Activated CD8-positive, alpha-beta memory T cell treated with anti-CD3 and anti-CD28 coated beads, Interleukin-2, amount 10 ng/mL, durations not matched to agents 7 days and 5 days (primary cell): ENCODE data around the gene FRMD3. TPM values are rescaled to one million over a fixed set of nuclear protein-coding genes. Genes with fewer than 3 reads are reported as not detected.
"Not testable (repeated sequence)": the region's sequence is repeated elsewhere in the genome, so short reads cannot be mapped to it uniquely, and the experiment has no call there.

Experiments used
- ATAC-seq: fragments of 150-1000 bp; cut with Tn5 transposase; one replicate; pipeline ENCODE4 v1.10.0; 2021; ENCODE audit warnings: moderate library complexity
- CTCF ChIA-PET: fragments of 350-600 bp; sonication (Branson Sonifier 250); formaldehyde crosslinking; loops from one replicate; lab custom pipeline; 2021; ENCODE audit warnings: antibody characterized with exemption; lab: Charles Lee
- DNase-seq: peaks from one replicate; pipeline ENCODE4 v3.0.0-alpha.2; 2020
- H3K27ac Mint-ChIP-seq: one replicate; pipeline ENCODE4 v1.8.0; 2021; ENCODE audit warnings: mild to moderate bottlenecking, mixed read lengths
- H3K27me3 Mint-ChIP-seq: one replicate; pipeline ENCODE4 v1.8.0; 2021; ENCODE audit warnings: mixed read lengths
- H3K36me3 Mint-ChIP-seq: one replicate; pipeline ENCODE4 v1.8.0; 2021; ENCODE audit warnings: mild to moderate bottlenecking, mixed read lengths
- H3K4me1 Mint-ChIP-seq: one replicate; pipeline ENCODE4 v1.8.0; 2021; ENCODE audit warnings: mixed read lengths
- H3K4me3 Mint-ChIP-seq: one replicate; pipeline ENCODE4 v1.8.0; 2021; ENCODE audit warnings: mild to moderate bottlenecking, moderate library complexity, mixed read lengths
- H3K9me3 Mint-ChIP-seq: one replicate; pipeline ENCODE4 v1.8.0; 2022; ENCODE audit warnings: low read depth, mixed read lengths
- total RNA-seq, 2 experiments: library from RNA; stranded (reverse); gene quantifications; one replicate each; pipeline ENCODE4 v1.2.3, GENCODE V29; 2021

Gene FRMD3
- total RNA-seq, 2 experiments from 2014 or later, result 0.33 to 0.82 TPM

GRCh38 chr9:83544002-83544698 lies 5.9 kb upstream of the FRMD3 start:
- peak; percentile 76 for ATAC-seq
- no peaks in the 10 kb centered on the region for H3K4me1 Mint-ChIP-seq
- DNase-seq, result no peak
- no peaks in the 10 kb centered on the region for H3K36me3 Mint-ChIP-seq
- CTCF ChIA-PET, result interaction anchor here (0.7 to 7.4 kb wide), 9 partner anchors 9 to 367 kb away, joined by 3 to 93 read pairs (median 3); no protein-coding TSS in a partner anchor
- H3K9me3 Mint-ChIP-seq, result no peaks in the 10 kb centered on the region
- H3K27ac Mint-ChIP-seq, result no peak overlapping the region
- no peak overlapping the region for H3K4me3 Mint-ChIP-seq
- H3K27me3 Mint-ChIP-seq, result peaks cover 23% of the 10 kb centered on the region

GRCh38 chr9:83538890-83539238 lies 663 bp upstream of the FRMD3 start:
- DNase-seq (no peak), ATAC-seq (no peak)
- H3K27me3 Mint-ChIP-seq, result peaks cover 54% of the 10 kb centered on the region
- no peak overlapping the region for H3K4me3 Mint-ChIP-seq
- H3K36me3 Mint-ChIP-seq, result no peaks in the 10 kb centered on the region
- H3K9me3 Mint-ChIP-seq, result no peaks in the 10 kb centered on the region
- no peak overlapping the region for H3K27ac Mint-ChIP-seq
- CTCF ChIA-PET, result no interaction called here
- H3K4me1 Mint-ChIP-seq, result peaks cover 2% of the 10 kb centered on the region

GRCh38 chr9:83537331-83538171 lies 650 bp downstream of the FRMD3 start:
- DNase-seq (no peak), ATAC-seq (no peak)
- CTCF ChIA-PET, result interaction anchor here (0.9 kb wide), 1 partner anchor 21 kb away, joined by 5 read pairs; no protein-coding TSS in a partner anchor
- Mint-ChIP-seq H3K9me3 (no peaks in the 10 kb centered on the region), H3K27ac (no peak overlapping the region), H3K4me1 (peaks cover 2% of the 10 kb centered on the region), H3K27me3 (peaks cover 54% of the 10 kb centered on the region), H3K4me3 (no peak overlapping the region), H3K36me3 (no peaks in the 10 kb centered on the region)

GRCh38 chr9:83536332-83536731 lies 1.9 kb downstream of the FRMD3 start:
- Mint-ChIP-seq H3K36me3 (no peaks in the 10 kb centered on the region), H3K4me3 (no peak overlapping the region), H3K27ac (no peak overlapping the region), H3K4me1 (peaks cover 2% of the 10 kb centered on the region), H3K27me3 (peaks cover 54% of the 10 kb centered on the region), H3K9me3 (no peaks in the 10 kb centered on the region)
- ATAC-seq (no peak), DNase-seq (no peak)
- CTCF ChIA-PET, result no interaction called here

GRCh38 chr9:83535736-83536135 lies 2.5 kb downstream of the FRMD3 start:
- Mint-ChIP-seq H3K4me3 (no peak overlapping the region), H3K9me3 (no peaks in the 10 kb centered on the region), H3K27me3 (peaks cover 48% of the 10 kb centered on the region), H3K4me1 (peaks cover 2% of the 10 kb centered on the region), H3K36me3 (no peaks in the 10 kb centered on the region), H3K27ac (no peak overlapping the region)
- CTCF ChIA-PET, result interaction anchor here (0.9 kb wide), 1 partner anchor 8 kb away, joined by 3 read pairs; no protein-coding TSS in a partner anchor
- ATAC-seq (no peak), DNase-seq (no peak)

- DNase-seq (no peak), ATAC-seq (no peak)
- Mint-ChIP-seq H3K36me3 (no peaks in the 10 kb centered on the region), H3K9me3 (no peaks in the 10 kb centered on the region), H3K4me1 (peaks cover 2% of the 10 kb centered on the region), H3K4me3 (no peak overlapping the region), H3K27me3 (peaks cover 30% of the 10 kb centered on the region), H3K27ac (no peak overlapping the region)
- CTCF ChIA-PET, result interaction anchor here (1.3 kb wide), 1 partner anchor 199 kb away, joined by 4 read pairs; no protein-coding TSS in a partner anchor
Measured at GRCh38 chr9:83533296-83533695, 4.9 kb downstream of the FRMD3 start.

- Mint-ChIP-seq H3K4me3 (no peak overlapping the region), H3K27me3 (peaks cover 3% of the 10 kb centered on the region), H3K27ac (no peak overlapping the region), H3K4me1 (peaks cover 2% of the 10 kb centered on the region), H3K36me3 (no peaks in the 10 kb centered on the region), H3K9me3 (no peaks in the 10 kb centered on the region)
- no peak for ATAC-seq
- CTCF ChIA-PET, result no interaction called here
- no peak for DNase-seq
Measured at GRCh38 chr9:83526901-83527300, 11.3 kb downstream of the FRMD3 start.

- ATAC-seq (no peak), DNase-seq (no peak)
- Mint-ChIP-seq H3K4me3 (no peak overlapping the region), H3K36me3 (no peaks in the 10 kb centered on the region), H3K27ac (no peak overlapping the region), H3K4me1 (peaks cover 2% of the 10 kb centered on the region), H3K27me3 (peaks cover 3% of the 10 kb centered on the region), H3K9me3 (no peaks in the 10 kb centered on the region)
- CTCF ChIA-PET, result interaction anchor here (1.4 kb wide), 1 partner anchor 192 kb away, joined by 3 read pairs; no protein-coding TSS in a partner anchor
Measured at GRCh38 chr9:83526211-83526610, 12.0 kb downstream of the FRMD3 start.

GRCh38 chr9:83523684-83524083 lies 14.5 kb downstream of the FRMD3 start:
- Mint-ChIP-seq H3K4me3 (no peak overlapping the region), H3K4me1 (no peaks in the 10 kb centered on the region), H3K36me3 (no peaks in the 10 kb centered on the region), H3K9me3 (no peaks in the 10 kb centered on the region), H3K27ac (no peak overlapping the region), H3K27me3 (no peaks in the 10 kb centered on the region)
- DNase-seq (no peak), ATAC-seq (no peak)
- CTCF ChIA-PET, result no interaction called here

GRCh38 chr9:83521411-83521810 lies 16.8 kb downstream of the FRMD3 start:
- H3K27ac Mint-ChIP-seq, result no peak overlapping the region
- no peaks in the 10 kb centered on the region for H3K36me3 Mint-ChIP-seq
- CTCF ChIA-PET, result no interaction called here
- no peak overlapping the region for H3K4me3 Mint-ChIP-seq
- H3K9me3 Mint-ChIP-seq, result no peaks in the 10 kb centered on the region
- H3K4me1 Mint-ChIP-seq, result no peaks in the 10 kb centered on the region
- peaks cover 11% of the 10 kb centered on the region for H3K27me3 Mint-ChIP-seq
- no peak for DNase-seq
- ATAC-seq, result no peak

GRCh38 chr9:83521011-83521410 lies 17.2 kb downstream of the FRMD3 start:
- Mint-ChIP-seq H3K27me3 (peaks cover 13% of the 10 kb centered on the region), H3K4me1 (no peaks in the 10 kb centered on the region), H3K9me3 (no peaks in the 10 kb centered on the region), H3K4me3 (no peak overlapping the region), H3K36me3 (no peaks in the 10 kb centered on the region), H3K27ac (no peak overlapping the region)
- DNase-seq (no peak), ATAC-seq (no peak)
- CTCF ChIA-PET, result no interaction called here

- CTCF ChIA-PET, result no interaction called here
- DNase-seq (no peak), ATAC-seq (no peak)
- Mint-ChIP-seq H3K4me3 (no peak overlapping the region), H3K36me3 (no peaks in the 10 kb centered on the region), H3K4me1 (no peaks in the 10 kb centered on the region), H3K9me3 (no peaks in the 10 kb centered on the region), H3K27ac (no peak overlapping the region), H3K27me3 (peaks cover 15% of the 10 kb centered on the region)
Measured at GRCh38 chr9:83520292-83520691, 17.9 kb downstream of the FRMD3 start.

- H3K27ac Mint-ChIP-seq, CTCF ChIA-PET, H3K9me3 Mint-ChIP-seq, H3K4me3 Mint-ChIP-seq, ATAC-seq, H3K4me1 Mint-ChIP-seq, DNase-seq, H3K36me3 Mint-ChIP-seq: not testable (repeated sequence)
- H3K27me3 Mint-ChIP-seq, result peaks cover 22% of the 10 kb centered on the region
Measured at GRCh38 chr9:83517980-83518379, 20.2 kb downstream of the FRMD3 start.

GRCh38 chr9:83514767-83515166 lies 23.4 kb downstream of the FRMD3 start:
- ATAC-seq (no peak), DNase-seq (no peak)
- CTCF ChIA-PET, result no interaction called here
- Mint-ChIP-seq H3K4me3 (no peak overlapping the region), H3K27me3 (peaks cover 22% of the 10 kb centered on the region), H3K27ac (no peak overlapping the region), H3K4me1 (no peaks in the 10 kb centered on the region), H3K36me3 (no peaks in the 10 kb centered on the region), H3K9me3 (no peaks in the 10 kb centered on the region)
